ENCODE results near the gene MYO9B.
"Not testable (repeated sequence)": the region's sequence is repeated elsewhere in the genome, so short reads cannot be mapped to it uniquely, and the experiment has no call there.

Gene MYO9B

GRCh38 chr19:17116996-17117702 lies 41.6 kb downstream of the MYO9B start:
- no peak for DNase-seq (ENCODE audit: low read depth)

- no peak for DNase-seq (ENCODE audit: low read depth)
Observed at GRCh38 chr19:17118957-17119356, 43.4 kb downstream of the MYO9B start.

GRCh38 chr19:17121736-17122293 lies 46.2 kb downstream of the MYO9B start:
- no peak for DNase-seq (ENCODE audit: low read depth)

GRCh38 chr19:17123041-17123440 lies 47.5 kb downstream of the MYO9B start:
- no peak for DNase-seq (ENCODE audit: low read depth)

GRCh38 chr19:17124025-17124424 lies 48.4 kb downstream of the MYO9B start:
- no peak for DNase-seq (ENCODE audit: low read depth)

- peak; percentile 27 for DNase-seq (ENCODE audit: low read depth)
Observed at GRCh38 chr19:17125062-17125727, 49.6 kb downstream of the MYO9B start.

GRCh38 chr19:17125728-17126677 lies 50.4 kb downstream of the MYO9B start:
- DNase-seq (ENCODE audit: low read depth): peak; percentile 60

GRCh38 chr19:17127671-17128070 lies 52.1 kb downstream of the MYO9B start:
- DNase-seq (ENCODE audit: low read depth): no peak

- DNase-seq (ENCODE audit: low read depth): no peak
Observed at GRCh38 chr19:17128403-17128802, 52.8 kb downstream of the MYO9B start.

GRCh38 chr19:17128820-17129219 lies 53.2 kb downstream of the MYO9B start:
- DNase-seq (ENCODE audit: low read depth): no peak

GRCh38 chr19:17129377-17129776 lies 53.8 kb downstream of the MYO9B start:
- no peak for DNase-seq (ENCODE audit: low read depth)

- no peak for DNase-seq (ENCODE audit: low read depth)
Observed at GRCh38 chr19:17135001-17135853, 59.6 kb downstream of the MYO9B start.

- no peak for DNase-seq (ENCODE audit: low read depth)
Observed at GRCh38 chr19:17136021-17136420, 60.4 kb downstream of the MYO9B start.

GRCh38 chr19:17136617-17137016 lies 61.0 kb downstream of the MYO9B start:
- no peak for DNase-seq (ENCODE audit: low read depth)

- DNase-seq (ENCODE audit: low read depth): no peak
Observed at GRCh38 chr19:17137417-17137816, 61.8 kb downstream of the MYO9B start.

- DNase-seq (ENCODE audit: low read depth): not testable (repeated sequence)
Observed at GRCh38 chr19:17138052-17138846, 62.7 kb downstream of the MYO9B start.

- no peak for DNase-seq (ENCODE audit: low read depth)
Observed at GRCh38 chr19:17138937-17139598, 63.5 kb downstream of the MYO9B start.

GRCh38 chr19:17144771-17145170 lies 69.2 kb downstream of the MYO9B start:
- not testable (repeated sequence) for DNase-seq (ENCODE audit: low read depth)

GRCh38 chr19:17145546-17146497 lies 70.2 kb downstream of the MYO9B start:
- DNase-seq (ENCODE audit: low read depth): no peak

All from activated gamma-delta T cell treated with anti-CD3 and anti-CD28 coated beads, Interleukin-2, amount 50 U/mL, for 16 hours (primary cell).